Measurements from ENCODE around the gene SCN3A. TPM values are rescaled to one million over a fixed set of nuclear protein-coding genes. Genes with fewer than 3 reads are reported as not detected.

SCN3A gene
- total and polyA plus RNA-seq, 2 donors (not counting 3 experiments of a cell fraction or from before 2014, with no cell fraction given) = not detected

DNA sequence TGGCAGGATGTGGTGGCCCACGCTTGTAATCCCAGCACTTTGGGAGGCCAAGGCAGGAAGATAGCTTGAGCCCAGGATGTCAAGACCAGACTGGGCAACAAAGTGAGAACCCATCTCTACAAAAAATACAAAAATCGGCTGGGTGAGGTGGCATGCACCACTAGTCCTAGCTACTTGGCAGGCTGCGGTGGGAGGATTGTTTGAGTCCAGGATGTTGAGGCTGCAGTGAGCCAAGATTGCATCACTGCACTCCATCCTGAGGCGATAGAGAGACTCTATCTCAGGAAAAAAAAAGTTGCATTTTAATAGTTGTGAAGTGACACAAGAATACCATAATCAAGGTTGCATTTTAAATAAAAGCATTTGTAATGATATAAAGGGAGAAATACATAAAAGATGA lies 124.4 kb downstream of the SCN3A start:
- CTCF ChIA-PET = no interaction called here
- H3K4me3 ChIP-seq (replicated peaks in 1 of 3; ENCODE audit: insufficient read depth in 1 of 3, low read depth in 1 of 3, low read length in 3 of 3) = no peak overlapping the region
- no peaks in the 10 kb centered on the region for H3K9me3 ChIP-seq (replicated peaks; ENCODE audit: control insufficient read depth, insufficient read depth, low read length)
- no peaks in the 10 kb centered on the region for H3K27me3 ChIP-seq (ENCODE audit: control insufficient read depth in 2 of 2, insufficient read depth in 2 of 2, low read length in 2 of 2)
- intact Hi-C loops (cut with micrococcal nuclease) (no loop called here), dilution Hi-C loops (cut with MboI; ENCODE audit: extremely low pct_ligation_motif_present, low sequenced_read_pairs) (no loop called here)
- H3K79me2 ChIP-seq (ENCODE audit: control insufficient read depth, insufficient read depth, low read length) = no peaks in the 10 kb centered on the region
- H3K9me1 ChIP-seq (replicated peaks; ENCODE audit: control insufficient read depth, extremely low read depth, insufficient read depth, low read length) = no peaks in the 10 kb centered on the region
- H2AFZ ChIP-seq (ENCODE audit: low read depth, low read length) = no peak overlapping the region
- H3K27ac ChIP-seq (ENCODE audit: insufficient read depth, low read depth, low read length) = no peak overlapping the region
- POLR2A ChIA-PET = no interaction called here
- no peak overlapping the region for H3K9ac ChIP-seq (replicated peaks; ENCODE audit: extremely low read depth, insufficient read depth, low read length)
- no peaks in the 10 kb centered on the region for H4K20me1 ChIP-seq (replicated peaks; ENCODE audit: control insufficient read depth, extremely low read depth, insufficient read depth, low read length)
- FAIRE-seq (no peak), DNase-seq (ENCODE audit: low read depth, low spot score) (no peak)
- H3K4me2 ChIP-seq (ENCODE audit: insufficient read depth, low read length) = no peak overlapping the region
- H3K36me3 ChIP-seq (ENCODE audit: control insufficient read depth in 2 of 2, extremely low read depth in 1 of 2, insufficient read depth in 2 of 2, low read length in 2 of 2) = no peaks in the 10 kb centered on the region
- H3K4me1 ChIP-seq (ENCODE audit: control insufficient read depth, extremely low read depth, insufficient read depth, low read length) = no peaks in the 10 kb centered on the region
- BruUV-seq (replicated peaks) = no TSS peak
- TF ChIP-seq, protein P1, sequence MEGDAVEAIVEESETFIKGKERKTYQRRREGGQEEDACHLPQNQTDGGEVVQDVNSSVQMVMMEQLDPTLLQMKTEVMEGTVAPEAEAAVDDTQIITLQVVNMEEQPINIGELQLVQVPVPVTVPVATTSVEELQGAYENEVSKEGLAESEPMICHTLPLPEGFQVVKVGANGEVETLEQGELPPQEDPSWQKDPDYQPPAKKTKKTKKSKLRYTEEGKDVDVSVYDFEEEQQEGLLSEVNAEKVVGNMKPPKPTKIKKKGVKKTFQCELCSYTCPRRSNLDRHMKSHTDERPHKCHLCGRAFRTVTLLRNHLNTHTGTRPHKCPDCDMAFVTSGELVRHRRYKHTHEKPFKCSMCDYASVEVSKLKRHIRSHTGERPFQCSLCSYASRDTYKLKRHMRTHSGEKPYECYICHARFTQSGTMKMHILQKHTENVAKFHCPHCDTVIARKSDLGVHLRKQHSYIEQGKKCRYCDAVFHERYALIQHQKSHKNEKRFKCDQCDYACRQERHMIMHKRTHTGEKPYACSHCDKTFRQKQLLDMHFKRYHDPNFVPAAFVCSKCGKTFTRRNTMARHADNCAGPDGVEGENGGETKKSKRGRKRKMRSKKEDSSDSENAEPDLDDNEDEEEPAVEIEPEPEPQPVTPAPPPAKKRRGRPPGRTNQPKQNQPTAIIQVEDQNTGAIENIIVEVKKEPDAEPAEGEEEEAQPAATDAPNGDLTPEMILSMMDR (IDR thresholded peaks at IDR 0.05; ENCODE audit: extremely low read depth in 1 of 2, insufficient read depth in 1 of 2, low read depth in 1 of 2, low read length in 2 of 2) = no peak
- TF ChIP-seq FOS (IDR thresholded peaks at IDR 0.05; ENCODE audit: borderline replicate concordance, insufficient read depth, low read length) = no peak
- TF ChIP-seq, protein P2, sequence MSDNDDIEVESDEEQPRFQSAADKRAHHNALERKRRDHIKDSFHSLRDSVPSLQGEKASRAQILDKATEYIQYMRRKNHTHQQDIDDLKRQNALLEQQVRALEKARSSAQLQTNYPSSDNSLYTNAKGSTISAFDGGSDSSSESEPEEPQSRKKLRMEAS (IDR thresholded peaks at IDR 0.05; ENCODE audit: insufficient read depth, insufficient read length) = no peak
- no peak for TF ChIP-seq MYC (IDR thresholded peaks at IDR 0.05; ENCODE audit: low read depth, low read length)
- TF ChIP-seq POLR2A (IDR thresholded peaks at IDR 0.05; ENCODE audit: low read depth, low read length) = no peak
- no peak for TF ChIP-seq POLR2AphosphoS5 (IDR thresholded peaks at IDR 0.05; ENCODE audit: insufficient read depth, low read depth, low read length)
- TF ChIP-seq GATA2 (IDR thresholded peaks at IDR 0.05; ENCODE audit: insufficient read depth, insufficient read length, low read depth, low read length) = no peak
- TF ChIP-seq JUN (IDR thresholded peaks at IDR 0.05; ENCODE audit: borderline replicate concordance, insufficient read depth, insufficient read length, low read depth) = no peak
- TF ChIP-seq EZH2 (IDR thresholded peaks at IDR 0.05; ENCODE audit: borderline replicate concordance, low read depth, low read length, severe bottlenecking) = no peak
